H1 (cell line): ENCODE results near the gene TGOLN2. TPM values are rescaled to one million over a fixed set of nuclear protein-coding genes. Genes with fewer than 3 reads are reported as not detected.

Experiments used
- CTCF ChIA-PET: fragments of 300-600 bp; sonication (Branson Sonifier 250); formaldehyde crosslinking; loops from one replicate; lab custom pipeline; 2021; ENCODE audit not compliant: partially characterized antibody; lab: Charles Lee
- POLR2A ChIA-PET: fragments of 300-600 bp; sonication (Branson Sonifier 250); formaldehyde crosslinking; loops from one replicate; lab custom pipeline; 2021; ENCODE audit warnings: inconsistent platforms; ENCODE audit not compliant: partially characterized antibody; lab: Charles Lee
- DNase-seq, 2 experiments: peaks; one replicate each; pipeline versions ENCODE4 v3.0.0 to v3.0.0-alpha.2; 2010 to 2022; ENCODE audit warnings: low spot score in 2 of 2, low read depth in 1 of 2, mixed read lengths in 1 of 2
- FAIRE-seq: peaks from 2 replicates; lab custom pipeline; 2011; peaks lifted over from hg19 to GRCh38; lab: Jason Lieb, UNC
- H2AFZ ChIP-seq: 2 replicates; pipeline ENCODE4 v1.8.1; 2012; ENCODE audit warnings: low read length, inconsistent platforms
- H2AK5ac ChIP-seq: 2 replicates; pipeline ENCODE4 v1.6.1; 2013; ENCODE audit warnings: low read depth, low read length
- H2BK120ac ChIP-seq: replicated peaks from 2 replicates; pipeline ENCODE3; 2013; ENCODE audit warnings: low read depth, low read length, inconsistent platforms
- H2BK12ac ChIP-seq: 2 replicates; pipeline ENCODE4 v1.6.1; 2013; ENCODE audit warnings: low read depth, low read length
- H2BK15ac ChIP-seq: 2 replicates; pipeline ENCODE4 v1.6.1; 2013; ENCODE audit warnings: low read length
- H2BK20ac ChIP-seq: 2 replicates; pipeline ENCODE4 v1.6.1; 2013; ENCODE audit warnings: low read length
- H2BK5ac ChIP-seq: 2 replicates; pipeline ENCODE4 v1.6.1; 2013; ENCODE audit warnings: low read depth, low read length
- H3K14ac ChIP-seq: 2 replicates; pipeline ENCODE4 v1.6.1; 2013; ENCODE audit warnings: inconsistent platforms; ENCODE audit not compliant: insufficient read length
- H3K18ac ChIP-seq: 2 replicates; pipeline ENCODE4 v1.6.1; 2013; ENCODE audit warnings: low read length; ENCODE audit errors: extremely low read depth
- H3K23ac ChIP-seq: 2 replicates; pipeline ENCODE4 v1.6.1; 2013; ENCODE audit warnings: inconsistent platforms; ENCODE audit not compliant: insufficient read length
- H3K23me2 ChIP-seq: 2 replicates; pipeline ENCODE4 v1.6.1; 2013; ENCODE audit warnings: low read depth, low read length
- H3K27ac ChIP-seq: 2 replicates; pipeline ENCODE4 v1.6.1; 2011; ENCODE audit warnings: low read depth, low read length, inconsistent platforms
- H3K27me3 ChIP-seq, 4 experiments: replicated peaks in 1 of 4; 1 replicate in 1 of 4; 2 replicates in 3 of 4; pipeline versions ENCODE4 v1.6.1 to v1.8.1; 2011 to 2013; ENCODE audit warnings: low read length in 3 of 4, mild to moderate bottlenecking in 3 of 4, inconsistent platforms in 2 of 4, mixed read lengths in 2 of 4, moderate library complexity in 1 of 4; ENCODE audit not compliant: control insufficient read depth in 3 of 4, insufficient read depth in 3 of 4; ENCODE audit errors: extremely low read depth in 1 of 4
- H3K36me3 ChIP-seq, 4 experiments: 2 replicates each; pipeline versions ENCODE4 v1.6.1 to v1.8.1; 2011 to 2013; ENCODE audit warnings: mild to moderate bottlenecking in 4 of 4, low read length in 3 of 4, moderate library complexity in 2 of 4, control low read depth in 1 of 4, inconsistent platforms in 1 of 4; ENCODE audit not compliant: insufficient read depth in 4 of 4, control insufficient read depth in 2 of 4
- H3K4ac ChIP-seq: replicated peaks from 2 replicates; pipeline ENCODE3; 2013; ENCODE audit warnings: low read length, low read depth, mixed read lengths, inconsistent platforms; ENCODE audit not compliant: insufficient read length
- H3K4me1 ChIP-seq, 4 experiments: replicated peaks in 1 of 4; 1 replicate in 1 of 4; 2 replicates in 3 of 4; pipeline versions ENCODE4 v1.6.1 to v1.8.1; 2011 to 2013; ENCODE audit warnings: low read length in 3 of 4, inconsistent platforms in 2 of 4, mixed read lengths in 1 of 4; ENCODE audit not compliant: insufficient read depth in 4 of 4, control insufficient read depth in 3 of 4
- H3K4me2 ChIP-seq, 2 experiments: 2 replicates each; pipeline versions ENCODE4 v1.6.1 to v1.8.1; 2011 to 2013; ENCODE audit warnings: low read depth in 2 of 2, low read length in 2 of 2, control low read depth in 1 of 2, inconsistent platforms in 1 of 2, mild to moderate bottlenecking in 1 of 2; ENCODE audit not compliant: insufficient read depth in 1 of 2
- H3K4me3 ChIP-seq, 4 experiments: fragments of 200-600, 300-600 bp in 1 of 4; sonication (generic), shearing (Covaris generic), sonication (Bioruptor Twin) in 1 of 4; 2 replicates each; pipeline versions ENCODE4 v1.5.1 to v1.8.1; 2011 to 2016; ENCODE audit warnings: low read length in 4 of 4, low read depth in 3 of 4, control low read depth in 2 of 4, inconsistent platforms in 2 of 4, mild to moderate bottlenecking in 2 of 4, mixed read lengths in 1 of 4, moderate library complexity in 1 of 4; ENCODE audit not compliant: insufficient read depth in 2 of 4; ENCODE audit errors: extremely low read depth in 1 of 4
- H3K56ac ChIP-seq: replicated peaks from 2 replicates; pipeline ENCODE3; 2013; ENCODE audit warnings: low read depth, mild to moderate bottlenecking, mixed read lengths, low read length, inconsistent platforms; ENCODE audit not compliant: insufficient read length
- H3K79me1 ChIP-seq: 2 replicates; pipeline ENCODE4 v1.6.1; 2013; ENCODE audit warnings: low read depth, low read length, control low read depth
- H3K79me2 ChIP-seq, 2 experiments: 2 replicates each; pipeline versions ENCODE4 v1.6.1 to v1.8.1; 2012 to 2013; ENCODE audit warnings: low read length in 2 of 2, mild to moderate bottlenecking in 2 of 2, inconsistent platforms in 1 of 2; ENCODE audit not compliant: insufficient read depth in 2 of 2, control insufficient read depth in 1 of 2
- H3K9ac ChIP-seq, 4 experiments: replicated peaks in 1 of 4; 1 replicate in 1 of 4; 2 replicates in 3 of 4; pipeline versions ENCODE4 v1.6.1 to v1.8.1; 2011 to 2013; ENCODE audit warnings: low read depth in 3 of 4, low read length in 3 of 4, control low read depth in 2 of 4, mild to moderate bottlenecking in 2 of 4, moderate library complexity in 2 of 4, inconsistent platforms in 1 of 4; ENCODE audit errors: extremely low read depth in 1 of 4
- H3K9me3 ChIP-seq, 2 experiments: 2 replicates each; pipeline versions ENCODE4 v1.6.1 to v1.8.1; 2012 to 2013; ENCODE audit warnings: mild to moderate bottlenecking in 2 of 2, moderate library complexity in 2 of 2, control low read depth in 1 of 2, inconsistent platforms in 1 of 2, low read depth in 1 of 2, low read length in 1 of 2, mixed read lengths in 1 of 2; ENCODE audit not compliant: insufficient read depth in 2 of 2
- H4K20me1 ChIP-seq, 2 experiments: replicated peaks in 1 of 2; 2 replicates each; pipeline versions ENCODE3 to v1.8.1; 2011 to 2013; ENCODE audit warnings: inconsistent platforms in 2 of 2, low read length in 2 of 2, mild to moderate bottlenecking in 1 of 2; ENCODE audit not compliant: insufficient read depth in 2 of 2, control insufficient read depth in 1 of 2
- H4K5ac ChIP-seq: 2 replicates; pipeline ENCODE4 v1.6.1; 2013; ENCODE audit warnings: low read length, low read depth, mixed read lengths, inconsistent platforms; ENCODE audit not compliant: insufficient read length
- H4K8ac ChIP-seq: 2 replicates; pipeline ENCODE4 v1.8.0; 2013; ENCODE audit warnings: mild to moderate bottlenecking, moderate library complexity, low read length, inconsistent platforms; ENCODE audit not compliant: insufficient read depth; ENCODE audit errors: extremely low read depth
- H4K91ac ChIP-seq: replicated peaks from 2 replicates; pipeline ENCODE3; 2013; ENCODE audit warnings: low read length, mixed read lengths, inconsistent platforms; ENCODE audit not compliant: insufficient read length
- POLR2AphosphoS5 ChIP-seq: IDR thresholded peaks from 2 replicates; pipeline ENCODE4 v1.6.1; 2011; ENCODE audit warnings: low read depth, low read length
- SIX5 ChIP-seq: IDR thresholded peaks from 2 replicates; pipeline ENCODE4 v1.6.1; 2011; ENCODE audit warnings: mild to moderate bottlenecking, low read depth, low read length
- SUZ12 ChIP-seq: fragments of 200-600 bp; sonication (generic); IDR thresholded peaks from 2 replicates; pipeline ENCODE4 v1.6.1; 2012; ENCODE audit warnings: mild to moderate bottlenecking, inconsistent platforms, low read length, moderate library complexity, mixed read lengths
- WGBS, 2 experiments: shearing (Covaris generic) in 1 of 2; methylation state at CpG; one replicate each; pipeline versions ENCODE4 v1.1.6 to v1.1.7; 2013 to 2015; ENCODE audit warnings: low lambda C conversion rate in 2 of 2, mixed read lengths in 2 of 2, inconsistent platforms in 1 of 2, low coverage in 1 of 2, missing lambda C conversion rate in 1 of 2; ENCODE audit not compliant: insufficient replicate concordance in 2 of 2, insufficient coverage in 1 of 2, insufficient read length in 1 of 2; ENCODE audit errors: extremely low coverage in 1 of 2, missing lambda C conversion rate in 1 of 2; 5-methylcytosine and 5-hydroxymethylcytosine counted together
- polyA plus RNA-seq, 7 experiments: library from polyadenylated mRNA; depleted of rRNA in 3 of 7; stranded (reverse) in 5 of 7; unstranded in 2 of 7; fragments of >200 nt in 5 of 7; fragments of 200-250 nt in 2 of 7; gene quantifications; 1 replicate in 5 of 7; 2 replicates in 1 of 7; 4 replicates in 1 of 7; pipeline versions ENCODE4 v1.2.1 to v1.2.3, GENCODE V29; 2011 to 2013; ENCODE audit warnings: missing spikeins in 2 of 7, mixed read lengths in 2 of 7
- total RNA-seq: library from RNA; stranded (reverse); fragmentation: NEBNext Ultra II Directional; extraction: Animal tissue kit (Norgen Biotek cat#: 25700); gene quantifications from 2 replicates; pipeline ENCODE4 v1.2.1, GENCODE V29; 2021

The TGOLN2 gene
- total and polyA plus RNA-seq, 2 of the 8 experiments (the other 6 are each of a cell fraction or from before 2014, with no cell fraction given), result 33.9 to 38.9 TPM

DNA sequence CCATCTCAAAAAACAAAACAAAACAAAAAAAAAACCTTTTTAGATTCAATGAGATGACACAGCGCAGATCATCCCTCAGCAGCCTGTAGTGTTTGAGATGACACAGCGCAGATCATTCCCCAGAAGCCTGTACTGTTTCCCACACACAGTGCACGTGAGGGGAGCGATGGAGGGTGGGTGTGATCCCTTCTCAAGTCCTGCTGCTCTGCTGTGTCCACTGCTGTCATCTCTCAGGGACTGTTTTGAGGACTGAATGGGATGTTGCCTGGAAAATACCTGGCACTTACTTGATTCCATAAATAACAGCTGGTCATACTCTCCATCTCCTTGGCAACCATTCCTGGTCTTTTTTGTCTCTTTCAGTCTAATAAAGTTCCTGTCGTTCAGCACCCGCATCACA, 25.7 kb downstream of the TGOLN2 start:
- Histone ChIP-seq H3K56ac (no peak overlapping the region), H3K27ac (no peak overlapping the region), H4K91ac (no peak overlapping the region), H3K27me3 (no peaks in the 10 kb centered on the region), H2BK15ac (no peak overlapping the region), H2AFZ (no peak overlapping the region), H2BK20ac (no peak overlapping the region), H3K9ac (no peak overlapping the region), H3K4me3 (no peak overlapping the region), H3K18ac (no peak overlapping the region), H3K36me3 (peaks cover 18 to 50% (median 34%) of the 10 kb centered on the region in 4 experiments), H3K9me3 (no peaks in the 10 kb centered on the region), H2BK120ac (no peak overlapping the region), H3K4ac (no peak overlapping the region), H2BK12ac (no peak overlapping the region), H3K79me2 (peaks cover 0 to 7% of the 10 kb centered on the region in 2 experiments; a peak in 1 of 4 replicates), H3K4me1 (0 out of 7 replicates have a peak, but pooled peaks cover 0 to 2% (median 0%) of the 10 kb centered on the region in 4 experiments), H3K14ac (no peak overlapping the region), H4K5ac (no peak overlapping the region), H3K23me2 (no peaks in the 10 kb centered on the region), H3K23ac (no peak overlapping the region), H4K20me1 (peaks cover 1 to 7% of the 10 kb centered on the region in 2 experiments), H4K8ac (no peak overlapping the region; the same call in 1 of the 2 replicates), H2AK5ac (no peak overlapping the region), H3K79me1 (peaks cover 3% of the 10 kb centered on the region; the same call in 1 of the 2 replicates), H2BK5ac (no peak overlapping the region), H3K4me2 (no peak overlapping the region)
- DNase-seq (no peak), FAIRE-seq (no peak)
- ChIA-PET CTCF (interaction anchor here (1.1 to 9.3 kb wide), 4 partner anchors 120 to 376 kb away, joined by 3 to 136 read pairs (median 6); no protein-coding TSS in a partner anchor), POLR2A (no interaction called here)
- TF ChIP-seq SIX5, result no peak
- TF ChIP-seq POLR2AphosphoS5, result 0 out of 2 replicates have a peak, but pooled peaks have one; percentile 36
- no peak for TF ChIP-seq SUZ12
- WGBS, 2 experiments, result 93% methylated on average over 6 of the region's 6 CpGs; no CpG with 5 or more reads in 1 of the 2 experiments
